ENCODE results near the gene KCTD2.

KCTD2 gene

DNA sequence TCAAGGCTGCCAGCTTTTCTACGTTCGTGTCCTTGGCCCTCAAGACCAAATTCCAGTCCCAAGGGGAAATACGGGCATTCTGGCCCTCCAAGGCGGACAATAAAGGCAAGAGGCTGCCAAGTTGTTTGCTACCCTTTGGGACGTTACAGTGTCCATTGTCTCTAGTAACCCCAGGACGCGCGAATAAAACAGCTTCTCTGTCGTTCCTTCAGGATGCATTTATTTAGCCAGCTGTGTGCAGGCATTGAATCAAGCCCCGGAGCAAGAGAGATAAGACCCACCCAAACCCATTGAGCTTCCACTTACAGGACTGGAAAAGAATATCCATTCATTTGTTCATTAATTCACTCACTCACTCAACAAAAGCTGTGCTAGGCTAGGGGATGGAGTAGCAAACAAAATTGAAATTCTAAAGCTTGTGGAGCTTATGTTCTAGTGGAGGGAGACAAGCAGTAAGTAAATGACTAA is 33.9 kb upstream of the KCTD2 start:
- H2AFZ ChIP-seq (ENCODE audit: low read depth, low read length, severe bottlenecking): peak overlapping the region; percentile 72
- H3F3A ChIP-seq (ENCODE audit: insufficient read depth): peaks cover 11% of the 10 kb centered on the region
- peak overlapping the region; percentile 96 for H3K4me2 ChIP-seq (ENCODE audit: low read depth, low read length, poor library complexity, severe bottlenecking)
- no peaks in the 10 kb centered on the region for H4K20me1 ChIP-seq (ENCODE audit: low read depth, low read length)
- no peaks in the 10 kb centered on the region for H3K9me2 ChIP-seq (replicated peaks; ENCODE audit: insufficient read depth, low read length)
- peak overlapping the region; percentile 74 for H3K9ac ChIP-seq (ENCODE audit: low read length)
- H3K4me3 ChIP-seq (ENCODE audit: insufficient read depth, low read length, poor library complexity, severe bottlenecking): peak overlapping the region; percentile 73
- no peaks in the 10 kb centered on the region for H3K36me3 ChIP-seq (ENCODE audit: low read length)
- H3K27me3 ChIP-seq (ENCODE audit: low read length): no peaks in the 10 kb centered on the region
- H3K9me3 ChIP-seq (ENCODE audit: insufficient read depth, low read length): no peaks in the 10 kb centered on the region
- H3K27ac ChIP-seq (ENCODE audit: low read depth, low read length): peak overlapping the region; percentile 40
- TF ChIP-seq, protein P1, sequence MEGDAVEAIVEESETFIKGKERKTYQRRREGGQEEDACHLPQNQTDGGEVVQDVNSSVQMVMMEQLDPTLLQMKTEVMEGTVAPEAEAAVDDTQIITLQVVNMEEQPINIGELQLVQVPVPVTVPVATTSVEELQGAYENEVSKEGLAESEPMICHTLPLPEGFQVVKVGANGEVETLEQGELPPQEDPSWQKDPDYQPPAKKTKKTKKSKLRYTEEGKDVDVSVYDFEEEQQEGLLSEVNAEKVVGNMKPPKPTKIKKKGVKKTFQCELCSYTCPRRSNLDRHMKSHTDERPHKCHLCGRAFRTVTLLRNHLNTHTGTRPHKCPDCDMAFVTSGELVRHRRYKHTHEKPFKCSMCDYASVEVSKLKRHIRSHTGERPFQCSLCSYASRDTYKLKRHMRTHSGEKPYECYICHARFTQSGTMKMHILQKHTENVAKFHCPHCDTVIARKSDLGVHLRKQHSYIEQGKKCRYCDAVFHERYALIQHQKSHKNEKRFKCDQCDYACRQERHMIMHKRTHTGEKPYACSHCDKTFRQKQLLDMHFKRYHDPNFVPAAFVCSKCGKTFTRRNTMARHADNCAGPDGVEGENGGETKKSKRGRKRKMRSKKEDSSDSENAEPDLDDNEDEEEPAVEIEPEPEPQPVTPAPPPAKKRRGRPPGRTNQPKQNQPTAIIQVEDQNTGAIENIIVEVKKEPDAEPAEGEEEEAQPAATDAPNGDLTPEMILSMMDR (IDR thresholded peaks at IDR 0.05; ENCODE audit: insufficient read depth, low read length, poor library complexity, severe bottlenecking): no peak
- TF ChIP-seq EZH2phosphoT487 (conservative IDR thresholded peaks at IDR 0.05; ENCODE audit: low read length): no peak
- peaks cover 11% of the 10 kb centered on the region for H3K79me2 ChIP-seq (ENCODE audit: insufficient read depth, low read length)

DNA sequence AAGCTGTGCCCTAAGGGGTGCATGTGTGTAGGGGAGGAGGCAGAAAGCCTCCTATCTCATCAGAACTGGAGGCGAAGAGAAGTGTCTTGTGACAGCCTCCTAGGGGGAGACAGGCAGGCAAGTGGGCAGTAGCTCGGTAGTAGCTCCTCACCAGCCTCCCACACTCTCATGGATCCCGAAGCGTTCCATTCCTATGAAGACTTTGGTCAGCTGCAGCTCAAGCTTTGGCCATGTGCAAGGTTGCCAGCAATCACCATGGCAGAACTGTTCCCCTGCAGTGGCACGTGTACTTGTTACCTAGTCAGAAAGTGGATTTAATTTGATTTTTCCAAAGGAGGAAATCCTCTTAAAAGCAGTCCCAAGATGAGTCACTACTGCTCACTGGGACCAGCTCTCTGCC is 27.9 kb upstream of the KCTD2 start:
- Histone ChIP-seq H3K36me3 (ENCODE audit: low read length) (peaks cover 4% of the 10 kb centered on the region; the same call in 1 of the 2 replicates), H3K9ac (ENCODE audit: low read length) (no peak overlapping the region), H4K20me1 (ENCODE audit: low read depth, low read length) (no peaks in the 10 kb centered on the region), H3K9me3 (ENCODE audit: insufficient read depth, low read length) (no peaks in the 10 kb centered on the region), H3K4me2 (ENCODE audit: low read depth, low read length, poor library complexity, severe bottlenecking) (no peak overlapping the region), H2AFZ (ENCODE audit: low read depth, low read length, severe bottlenecking) (no peak overlapping the region), H3F3A (ENCODE audit: insufficient read depth) (no peaks in the 10 kb centered on the region), H3K27me3 (ENCODE audit: low read length) (no peaks in the 10 kb centered on the region), H3K4me3 (ENCODE audit: insufficient read depth, low read length, poor library complexity, severe bottlenecking) (no peak overlapping the region), H3K27ac (ENCODE audit: low read depth, low read length) (no peak overlapping the region), H3K79me2 (ENCODE audit: insufficient read depth, low read length) (no peaks in the 10 kb centered on the region; the same call in 1 of the 2 replicates), H3K9me2 (replicated peaks; ENCODE audit: insufficient read depth, low read length) (no peaks in the 10 kb centered on the region)
- TF ChIP-seq, protein P1 (IDR thresholded peaks at IDR 0.05; ENCODE audit: insufficient read depth, low read length, poor library complexity, severe bottlenecking): no peak
- no peak for TF ChIP-seq EZH2phosphoT487 (conservative IDR thresholded peaks at IDR 0.05; ENCODE audit: low read length)

DNA sequence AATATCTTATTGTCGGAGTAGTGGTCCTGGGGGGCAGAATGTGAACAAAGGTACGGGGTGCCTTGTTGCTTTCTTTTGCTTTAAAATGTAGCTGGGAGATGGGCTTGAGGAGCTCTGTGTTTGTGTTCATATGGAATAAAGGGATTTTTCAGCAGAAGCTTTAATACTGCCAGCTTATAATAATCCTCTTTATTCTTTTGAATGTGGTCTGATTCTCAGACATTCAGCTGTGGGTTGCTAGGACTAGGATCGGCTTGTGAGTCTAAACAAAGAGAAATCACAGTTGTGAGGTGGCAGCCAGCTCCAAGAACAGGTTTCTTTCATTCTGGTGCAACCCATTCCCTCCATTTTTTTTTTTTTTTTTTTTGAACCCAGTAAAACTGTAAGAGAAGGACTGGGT is 27.3 kb upstream of the KCTD2 start:
- Histone ChIP-seq H4K20me1 (ENCODE audit: low read depth, low read length) (no peaks in the 10 kb centered on the region), H2AFZ (ENCODE audit: low read depth, low read length, severe bottlenecking) (no peak overlapping the region), H3K27me3 (ENCODE audit: low read length) (no peaks in the 10 kb centered on the region), H3K9me2 (replicated peaks; ENCODE audit: insufficient read depth, low read length) (no peaks in the 10 kb centered on the region), H3K36me3 (ENCODE audit: low read length) (peaks cover 4% of the 10 kb centered on the region; the same call in 1 of the 2 replicates), H3K9me3 (ENCODE audit: insufficient read depth, low read length) (no peaks in the 10 kb centered on the region), H3K79me2 (ENCODE audit: insufficient read depth, low read length) (no peaks in the 10 kb centered on the region; the same call in 1 of the 2 replicates), H3K9ac (ENCODE audit: low read length) (no peak overlapping the region), H3K4me3 (ENCODE audit: insufficient read depth, low read length, poor library complexity, severe bottlenecking) (no peak overlapping the region), H3K4me2 (ENCODE audit: low read depth, low read length, poor library complexity, severe bottlenecking) (no peak overlapping the region), H3F3A (ENCODE audit: insufficient read depth) (no peaks in the 10 kb centered on the region), H3K27ac (ENCODE audit: low read depth, low read length) (no peak overlapping the region)
- TF ChIP-seq, protein P1 (IDR thresholded peaks at IDR 0.05; ENCODE audit: insufficient read depth, low read length, poor library complexity, severe bottlenecking): no peak
- no peak for TF ChIP-seq EZH2phosphoT487 (conservative IDR thresholded peaks at IDR 0.05; ENCODE audit: low read length)
